ENCODE results near the gene SUSD4. TPM values are rescaled to one million over a fixed set of nuclear protein-coding genes. Genes with fewer than 3 reads are reported as not detected.

SUSD4 gene
- total and polyA plus RNA-seq, 8 donors = 2.0 to 29.2 (median 25.0) TPM

DNA sequence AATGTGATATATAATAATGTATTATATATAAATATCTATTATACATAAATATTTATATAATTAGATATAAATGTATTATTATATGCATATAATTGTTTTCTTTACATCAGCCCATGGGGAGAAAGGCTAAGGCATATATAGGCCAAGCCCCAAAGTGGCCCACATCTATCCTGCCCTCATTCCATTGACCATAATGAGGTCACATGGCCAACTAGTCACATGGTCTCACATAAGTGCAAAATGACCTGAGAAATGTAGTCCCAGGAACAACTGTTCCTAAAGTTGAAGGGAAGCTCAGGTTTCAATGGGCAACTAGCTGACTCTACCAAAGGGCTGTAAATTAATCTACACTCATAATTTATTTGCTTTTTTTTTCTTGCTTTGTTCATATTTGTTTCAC, 14.8 kb upstream of the SUSD4 start:
- intact Hi-C loops (cut with DNase I) = no loop called here
- no peaks in the 10 kb centered on the region for H3K4me1 ChIP-seq

DNA sequence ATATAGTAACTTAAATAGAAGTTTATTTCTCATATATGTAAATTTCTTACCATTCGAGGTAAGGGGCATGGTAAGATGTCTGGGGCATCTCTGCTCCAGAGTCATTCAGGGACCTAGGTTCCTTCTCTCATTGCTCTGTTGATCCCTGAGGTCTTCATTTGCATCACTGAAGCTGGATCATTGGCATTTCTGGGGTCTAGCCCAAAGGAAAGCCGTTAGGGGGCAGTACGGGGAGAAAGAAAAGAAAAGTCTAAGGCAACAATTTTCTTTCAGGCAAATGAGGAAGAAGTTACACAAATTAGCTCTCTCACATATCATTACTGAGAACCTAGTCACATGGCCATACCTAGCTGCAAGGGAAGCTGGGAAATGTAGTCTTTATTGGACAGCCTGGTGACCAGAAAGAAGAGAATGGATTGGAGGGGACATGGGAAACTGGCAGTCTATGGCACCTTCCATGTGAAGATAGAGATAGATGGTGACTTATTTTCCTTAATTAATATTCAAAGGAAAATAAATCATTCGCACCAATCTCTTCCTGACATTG, 10.2 kb upstream of the SUSD4 start:
- TF ChIP-seq, protein P1, sequence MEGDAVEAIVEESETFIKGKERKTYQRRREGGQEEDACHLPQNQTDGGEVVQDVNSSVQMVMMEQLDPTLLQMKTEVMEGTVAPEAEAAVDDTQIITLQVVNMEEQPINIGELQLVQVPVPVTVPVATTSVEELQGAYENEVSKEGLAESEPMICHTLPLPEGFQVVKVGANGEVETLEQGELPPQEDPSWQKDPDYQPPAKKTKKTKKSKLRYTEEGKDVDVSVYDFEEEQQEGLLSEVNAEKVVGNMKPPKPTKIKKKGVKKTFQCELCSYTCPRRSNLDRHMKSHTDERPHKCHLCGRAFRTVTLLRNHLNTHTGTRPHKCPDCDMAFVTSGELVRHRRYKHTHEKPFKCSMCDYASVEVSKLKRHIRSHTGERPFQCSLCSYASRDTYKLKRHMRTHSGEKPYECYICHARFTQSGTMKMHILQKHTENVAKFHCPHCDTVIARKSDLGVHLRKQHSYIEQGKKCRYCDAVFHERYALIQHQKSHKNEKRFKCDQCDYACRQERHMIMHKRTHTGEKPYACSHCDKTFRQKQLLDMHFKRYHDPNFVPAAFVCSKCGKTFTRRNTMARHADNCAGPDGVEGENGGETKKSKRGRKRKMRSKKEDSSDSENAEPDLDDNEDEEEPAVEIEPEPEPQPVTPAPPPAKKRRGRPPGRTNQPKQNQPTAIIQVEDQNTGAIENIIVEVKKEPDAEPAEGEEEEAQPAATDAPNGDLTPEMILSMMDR (IDR thresholded peaks at IDR 0.05) = no peak
- DNase-seq (no peak), ATAC-seq (no peak)
- peaks cover 0 to 11% of the 10 kb centered on the region in 2 donors for H3K9me3 ChIP-seq
- H3K27ac ChIP-seq = no peak overlapping the region
- H3K4me1 ChIP-seq = no peaks in the 10 kb centered on the region
- intact Hi-C loops (cut with DNase I) = no loop called here
- no peak overlapping the region for H3K4me3 ChIP-seq
- no peaks in the 10 kb centered on the region for H3K36me3 ChIP-seq
- no peaks in the 10 kb centered on the region for H3K27me3 ChIP-seq

More for the DNA sequence above, 14.8 kb upstream of the SUSD4 start:
- Histone ChIP-seq H3K4me3 (no peak overlapping the region), H3K27me3 (no peaks in the 10 kb centered on the region), H3K27ac (no peak overlapping the region), H3K9me3 (peaks cover 0 to 11% of the 10 kb centered on the region in 2 donors), H3K36me3 (no peaks in the 10 kb centered on the region)
- DNase-seq (no peak), ATAC-seq (no peak)
- TF ChIP-seq, protein P1 (IDR thresholded peaks at IDR 0.05) = no peak

DNA sequence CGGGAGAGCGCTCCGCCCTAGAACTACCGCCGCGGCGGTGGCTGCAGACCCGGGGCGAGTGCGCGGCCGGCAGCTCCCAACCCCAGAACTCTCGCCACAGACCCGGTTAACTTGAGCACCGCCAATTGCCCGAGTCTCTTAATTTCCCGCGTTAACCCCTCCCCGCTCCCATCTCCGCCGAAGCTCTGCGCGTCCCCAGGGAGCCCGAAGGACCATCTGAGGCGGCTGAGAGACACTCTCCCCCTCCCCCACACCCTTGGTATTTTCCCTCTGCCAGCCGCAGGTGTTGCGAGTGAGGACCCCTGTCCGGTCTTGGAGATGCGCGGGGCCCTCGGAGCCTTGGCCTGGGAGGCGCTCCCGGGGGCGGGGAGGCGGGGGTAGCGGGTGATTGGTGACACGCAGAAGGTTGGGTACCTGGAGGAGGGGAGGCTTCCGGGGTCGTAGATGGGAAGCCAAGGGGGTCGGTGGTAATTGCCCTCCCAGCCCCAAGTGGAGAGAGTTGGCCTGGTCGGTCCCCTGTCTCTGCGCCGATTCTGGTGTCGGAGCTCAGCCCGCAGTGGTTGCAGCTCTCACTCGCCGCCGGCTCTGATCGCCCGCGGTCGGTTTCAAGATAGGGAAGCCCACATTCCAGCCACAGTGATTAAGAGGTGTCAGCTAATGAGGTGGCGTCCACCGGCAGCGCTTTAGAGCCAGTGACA, 858 bp upstream of the SUSD4 start:
- H3K27me3 ChIP-seq = peaks cover 15 to 66% of the 10 kb centered on the region in 2 donors
- no peaks in the 10 kb centered on the region for H3K9me3 ChIP-seq
- H3K4me1 ChIP-seq = peaks cover 15 to 19% of the 10 kb centered on the region in 2 donors
- H3K4me3 ChIP-seq = peak overlapping the region; percentile 15 to 43
- peak in 1 of 4 donors; percentile 74 for DNase-seq
- TF ChIP-seq, protein P1 (IDR thresholded peaks at IDR 0.05) = no peak
- intact Hi-C loops (cut with DNase I) = no loop called here
- no peak overlapping the region for H3K27ac ChIP-seq
- no peaks in the 10 kb centered on the region for H3K36me3 ChIP-seq
- ATAC-seq = peak; percentile 16

DNA sequence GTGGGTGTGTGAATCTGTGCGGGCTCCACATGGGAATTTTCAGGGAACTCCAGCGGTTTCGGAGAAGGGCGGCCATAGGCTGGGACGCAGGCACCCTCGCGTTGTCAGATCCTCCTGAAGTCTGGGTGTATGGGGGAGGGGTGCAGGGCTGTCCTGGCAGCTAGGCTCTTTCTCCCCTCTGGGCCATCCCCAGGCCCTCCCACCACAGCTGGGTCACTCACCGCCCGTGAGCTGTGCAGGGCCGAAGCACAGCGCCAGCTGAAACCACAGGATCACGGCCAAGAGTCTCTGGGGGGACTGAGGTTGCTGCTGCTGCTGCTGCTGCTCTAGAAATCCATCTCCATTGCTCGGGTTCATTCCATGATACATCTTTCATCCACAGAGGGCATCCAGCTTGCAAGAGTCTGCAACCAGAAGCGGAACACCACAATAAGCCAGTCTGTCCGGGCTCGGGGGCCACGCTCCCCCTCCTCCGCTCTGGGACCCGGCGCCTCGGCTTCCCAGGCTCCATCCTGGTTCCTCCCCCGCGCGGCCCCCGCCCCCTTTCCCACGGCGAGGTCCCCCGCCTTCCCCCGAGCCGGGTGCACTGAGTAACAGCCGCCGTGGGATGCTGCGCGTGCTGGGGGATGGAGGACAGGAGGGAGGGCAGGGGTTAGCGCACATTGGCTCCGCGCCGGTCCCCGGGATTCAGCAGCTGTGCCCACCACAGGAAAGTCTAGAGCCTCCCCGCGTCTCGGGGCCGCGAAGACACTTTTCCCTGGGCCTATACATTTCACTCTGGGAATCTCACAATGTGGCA, 720 bp downstream of the SUSD4 start:
- H3K27me3 ChIP-seq = peaks cover 15 to 76% of the 10 kb centered on the region in 2 donors
- TF ChIP-seq, protein P1 (IDR thresholded peaks at IDR 0.05) = no peak
- intact Hi-C loops (cut with DNase I) = no loop called here

DNA sequence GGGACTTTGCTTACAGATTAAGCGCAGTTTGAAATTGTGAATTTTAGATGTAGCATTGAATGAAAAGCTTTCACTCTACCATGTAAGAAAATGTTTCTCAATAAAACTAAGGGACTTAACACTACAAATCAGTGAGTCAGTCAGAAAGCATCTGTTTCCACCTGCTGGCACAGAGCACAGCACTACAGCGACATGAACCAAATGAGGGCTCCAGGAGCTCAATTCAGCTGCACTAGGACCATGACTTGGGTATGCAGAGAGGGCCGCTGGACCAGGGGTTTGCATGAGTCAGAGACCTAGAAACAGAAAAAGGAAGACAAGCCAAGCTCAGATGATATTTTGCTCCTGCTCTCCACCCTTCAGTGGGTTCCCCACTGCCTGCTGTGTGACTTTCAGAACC, 5.2 kb downstream of the SUSD4 start:
- intact Hi-C loops (cut with DNase I) = no loop called here
- TF ChIP-seq, protein P1 (IDR thresholded peaks at IDR 0.05) = no peak
- DNase-seq (no peak), ATAC-seq (no peak)
- no peaks in the 10 kb centered on the region for H3K9me3 ChIP-seq
- peaks cover 0 to 59% of the 10 kb centered on the region in 2 donors for H3K27me3 ChIP-seq
- no peak overlapping the region for H3K27ac ChIP-seq
- H3K36me3 ChIP-seq = no peaks in the 10 kb centered on the region
- peaks cover 9% of the 10 kb centered on the region in 2 donors for H3K4me1 ChIP-seq
- no peak overlapping the region for H3K4me3 ChIP-seq

More for the DNA sequence above, 720 bp downstream of the SUSD4 start:
- Histone ChIP-seq H3K9me3 (no peaks in the 10 kb centered on the region), H3K4me3 (peak overlapping the region; percentile 31 to 43), H3K4me1 (peaks cover 15 to 19% of the 10 kb centered on the region in 2 donors), H3K36me3 (no peaks in the 10 kb centered on the region), H3K27ac (no peak overlapping the region)
- DNase-seq = peak; percentile 23 to 79 (median 32)
- ATAC-seq = peak; percentile 47

Measured in left lung (tissue), 10 donors.